Measurements from ENCODE around the gene SRPK2.

- TF ChIP-seq CTCF (IDR thresholded peaks at IDR 0.05) = no peak
- TF ChIP-seq POLR2A (IDR thresholded peaks at IDR 0.05) = no peak
These were observed 163.7 kb downstream of the SRPK2 start for GRCh38 chr7:105224884-105225651.
